CD4-positive, alpha-beta T cell treated with Interleukin-4 for 1 hour (primary cell): ENCODE data around the gene CDK12.
"Not testable (repeated sequence)": the region's sequence is repeated elsewhere in the genome, so short reads cannot be mapped to it uniquely, and the experiment has no call there.

Experiments
- DNase-seq, 2 donors: peaks; one replicate each; pipeline ENCODE4 v3.0.0-alpha.2; 2020 to 2022

The CDK12 gene

GRCh38 chr17:39461113-39461925 is at the start of gene CDK12:
CDK12 (plus strand) TSS chr17:39461486; CDS start chr17:39462072, 586 bp downstream.
- peak; percentile 98 to 99 for DNase-seq

- no peak for DNase-seq
Observed at GRCh38 chr17:39416141-39416540, 45.1 kb upstream of the CDK12 start.

- DNase-seq = no peak
Observed at GRCh38 chr17:39429600-39429999, 31.7 kb upstream of the CDK12 start.

- not testable (repeated sequence) for DNase-seq
Observed at GRCh38 chr17:39439868-39440267, 21.4 kb upstream of the CDK12 start.

- DNase-seq = no peak
Observed at GRCh38 chr17:39443326-39443725, 18.0 kb upstream of the CDK12 start.

- DNase-seq = no peak
Observed at GRCh38 chr17:39447561-39447960, 13.7 kb upstream of the CDK12 start.

- DNase-seq = no peak
Observed at GRCh38 chr17:39450051-39450450, 11.2 kb upstream of the CDK12 start.

GRCh38 chr17:39450847-39451581 is 10.3 kb upstream of the CDK12 start, which contains the start of gene MED1:
MED1 (minus strand) TSS chr17:39451263; CDS start chr17:39451062, 201 bp downstream.
- DNase-seq = peak; percentile 97

GRCh38 chr17:39455919-39456318 is 5.4 kb upstream of the CDK12 start:
- DNase-seq = no peak

- no peak for DNase-seq
Observed at GRCh38 chr17:39461926-39462569, 762 bp downstream of the CDK12 start.

- no peak for DNase-seq
Observed at GRCh38 chr17:39462631-39463375, 1.5 kb downstream of the CDK12 start.

GRCh38 chr17:39464639-39465181 is 3.4 kb downstream of the CDK12 start:
- DNase-seq = not testable (repeated sequence)

- DNase-seq = not testable (repeated sequence)
Observed at GRCh38 chr17:39468610-39469009, 7.3 kb downstream of the CDK12 start.

- DNase-seq = no peak
Observed at GRCh38 chr17:39473310-39473709, 12.0 kb downstream of the CDK12 start.

- DNase-seq = not testable (repeated sequence)
Observed at GRCh38 chr17:39479631-39480030, 18.3 kb downstream of the CDK12 start.

- no peak for DNase-seq
Observed at GRCh38 chr17:39483506-39483905, 22.2 kb downstream of the CDK12 start.

- no peak for DNase-seq
Observed at GRCh38 chr17:39484178-39484577, 22.9 kb downstream of the CDK12 start.

GRCh38 chr17:39485555-39485954 is 24.3 kb downstream of the CDK12 start:
- no peak for DNase-seq

GRCh38 chr17:39486242-39486641 is 25.0 kb downstream of the CDK12 start:
- DNase-seq = no peak

GRCh38 chr17:39487490-39487889 is 26.2 kb downstream of the CDK12 start:
- not testable (repeated sequence) for DNase-seq

- no peak for DNase-seq
Observed at GRCh38 chr17:39487946-39488345, 26.7 kb downstream of the CDK12 start.

- DNase-seq = not testable (repeated sequence)
Observed at GRCh38 chr17:39496921-39497320, 35.6 kb downstream of the CDK12 start.
